ENCODE data around the gene PYHIN1.
"Not testable (repeated sequence)": the region's sequence is repeated elsewhere in the genome, so short reads cannot be mapped to it uniquely, and the experiment has no call there.

The PYHIN1 gene

DNA sequence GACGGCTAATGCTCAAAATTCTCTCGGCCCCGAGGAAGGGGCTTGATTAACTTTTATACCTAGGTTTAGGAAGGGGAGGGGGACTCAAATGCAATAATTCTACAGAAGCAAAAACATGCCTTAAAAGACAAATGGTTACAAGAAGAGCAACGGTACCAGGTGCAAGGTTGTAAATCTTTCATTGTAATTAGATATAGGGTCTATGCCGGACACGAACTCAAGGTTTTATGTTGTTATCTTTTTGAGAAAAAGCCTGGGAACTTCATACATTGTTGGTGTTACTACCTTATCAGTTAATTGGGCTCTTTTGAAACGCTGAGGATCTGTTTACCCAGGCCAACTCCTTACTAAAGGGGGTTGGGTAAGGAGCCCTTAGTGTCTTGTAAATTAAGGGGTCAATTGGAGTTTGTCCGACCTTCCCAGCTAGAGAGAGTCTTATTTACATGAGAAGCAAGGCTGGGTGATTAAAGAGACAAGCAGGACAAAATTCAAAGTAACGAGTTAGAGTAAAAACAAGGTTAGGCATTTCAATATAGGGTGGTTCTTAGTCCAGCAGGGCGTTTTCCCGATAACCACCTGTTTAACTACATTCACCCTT lies 75.0 kb downstream of the PYHIN1 start:
- not testable (repeated sequence) for H3K36me3 ChIP-seq (ENCODE audit: control insufficient read depth, insufficient read depth, low read length); H3K9me3 ChIP-seq (ENCODE audit: control insufficient read depth, insufficient read depth, low read length); H3K27me3 ChIP-seq (ENCODE audit: control insufficient read depth, insufficient read depth, low read length); H3K9ac ChIP-seq (ENCODE audit: low read depth, low read length)
- H3K4me3 ChIP-seq (ENCODE audit: low read depth, low read length): peak overlapping the region; percentile 44
- H3K4me1 ChIP-seq (ENCODE audit: control insufficient read depth, insufficient read depth, low read length): peaks cover 27% of the 10 kb centered on the region

DNA sequence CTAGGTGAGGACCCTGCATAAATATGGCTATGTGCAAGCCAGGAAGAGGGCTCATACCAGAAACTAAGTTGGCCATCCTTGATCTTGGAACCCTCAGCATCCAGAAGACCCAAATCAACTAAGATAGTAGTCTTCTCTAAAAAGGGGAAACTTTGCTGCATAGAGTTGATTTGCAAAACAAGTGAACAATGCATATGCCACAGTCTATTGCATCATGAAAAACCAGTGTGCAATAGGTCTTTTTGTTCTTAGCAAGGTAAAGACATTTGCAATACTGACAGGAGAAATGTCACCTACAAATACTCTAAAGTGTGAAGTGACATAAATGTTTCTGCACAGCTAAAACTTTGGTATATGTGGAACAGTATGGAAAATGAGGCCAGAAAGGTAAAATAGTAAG lies 76.4 kb downstream of the PYHIN1 start:
- Histone ChIP-seq H3K9ac (ENCODE audit: low read depth, low read length) (no peak overlapping the region), H3K36me3 (ENCODE audit: control insufficient read depth, insufficient read depth, low read length) (no peaks in the 10 kb centered on the region), H3K27me3 (ENCODE audit: control insufficient read depth, insufficient read depth, low read length) (peaks cover 4% of the 10 kb centered on the region), H3K4me1 (ENCODE audit: control insufficient read depth, insufficient read depth, low read length) (peaks cover 27% of the 10 kb centered on the region), H3K9me3 (ENCODE audit: control insufficient read depth, insufficient read depth, low read length) (no peaks in the 10 kb centered on the region), H3K4me3 (ENCODE audit: low read depth, low read length) (no peak overlapping the region)

DNA sequence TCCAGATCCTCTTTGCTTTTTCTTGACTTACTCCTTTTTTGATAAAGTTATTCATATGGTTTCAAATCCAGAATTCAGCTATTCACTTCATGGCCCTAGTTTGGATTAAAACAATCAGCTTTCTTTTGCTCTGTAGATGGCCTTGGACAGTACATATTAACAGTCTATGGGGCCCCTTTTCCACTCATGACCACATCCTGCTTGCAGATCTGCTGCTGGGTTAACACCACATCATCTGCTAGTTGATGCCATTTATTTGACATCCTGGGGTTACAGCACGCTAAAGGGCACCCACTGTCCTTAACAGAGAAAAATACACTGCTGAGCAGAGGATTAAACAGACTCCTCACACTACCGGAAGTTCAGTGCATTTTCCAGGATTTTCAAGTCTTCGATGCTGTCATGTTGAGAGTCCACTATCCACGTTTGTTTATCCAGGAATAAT lies 77.4 kb downstream of the PYHIN1 start:
- Histone ChIP-seq H3K36me3 (ENCODE audit: control insufficient read depth, insufficient read depth, low read length) (no peaks in the 10 kb centered on the region), H3K4me3 (ENCODE audit: low read depth, low read length) (no peak overlapping the region), H3K9me3 (ENCODE audit: control insufficient read depth, insufficient read depth, low read length) (no peaks in the 10 kb centered on the region), H3K9ac (ENCODE audit: low read depth, low read length) (no peak overlapping the region), H3K4me1 (ENCODE audit: control insufficient read depth, insufficient read depth, low read length) (peaks cover 22% of the 10 kb centered on the region), H3K27me3 (ENCODE audit: control insufficient read depth, insufficient read depth, low read length) (peaks cover 4% of the 10 kb centered on the region)

DNA sequence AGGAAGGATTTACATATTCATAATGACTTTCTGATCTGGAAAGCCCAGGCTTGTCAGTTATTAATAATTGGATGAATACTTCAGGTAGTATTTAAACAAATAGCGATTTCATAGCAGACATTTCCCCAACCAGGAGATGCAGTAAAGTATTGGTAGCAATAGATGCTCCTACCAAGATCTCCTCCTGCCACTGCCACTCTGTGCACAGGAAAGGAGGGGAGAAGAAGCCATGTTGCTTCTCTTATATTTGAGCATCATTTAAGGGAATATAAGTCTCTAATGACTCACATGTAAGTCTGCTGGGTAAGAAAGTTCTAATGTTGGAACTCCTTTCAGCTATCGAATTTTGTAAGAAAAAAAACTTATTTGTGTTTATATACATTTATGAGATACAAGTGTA lies 77.9 kb downstream of the PYHIN1 start:
- Histone ChIP-seq H3K9ac (ENCODE audit: low read depth, low read length) (no peak overlapping the region), H3K36me3 (ENCODE audit: control insufficient read depth, insufficient read depth, low read length) (no peaks in the 10 kb centered on the region), H3K27me3 (ENCODE audit: control insufficient read depth, insufficient read depth, low read length) (peaks cover 4% of the 10 kb centered on the region), H3K4me1 (ENCODE audit: control insufficient read depth, insufficient read depth, low read length) (peaks cover 22% of the 10 kb centered on the region), H3K9me3 (ENCODE audit: control insufficient read depth, insufficient read depth, low read length) (no peaks in the 10 kb centered on the region), H3K4me3 (ENCODE audit: low read depth, low read length) (no peak overlapping the region)

DNA sequence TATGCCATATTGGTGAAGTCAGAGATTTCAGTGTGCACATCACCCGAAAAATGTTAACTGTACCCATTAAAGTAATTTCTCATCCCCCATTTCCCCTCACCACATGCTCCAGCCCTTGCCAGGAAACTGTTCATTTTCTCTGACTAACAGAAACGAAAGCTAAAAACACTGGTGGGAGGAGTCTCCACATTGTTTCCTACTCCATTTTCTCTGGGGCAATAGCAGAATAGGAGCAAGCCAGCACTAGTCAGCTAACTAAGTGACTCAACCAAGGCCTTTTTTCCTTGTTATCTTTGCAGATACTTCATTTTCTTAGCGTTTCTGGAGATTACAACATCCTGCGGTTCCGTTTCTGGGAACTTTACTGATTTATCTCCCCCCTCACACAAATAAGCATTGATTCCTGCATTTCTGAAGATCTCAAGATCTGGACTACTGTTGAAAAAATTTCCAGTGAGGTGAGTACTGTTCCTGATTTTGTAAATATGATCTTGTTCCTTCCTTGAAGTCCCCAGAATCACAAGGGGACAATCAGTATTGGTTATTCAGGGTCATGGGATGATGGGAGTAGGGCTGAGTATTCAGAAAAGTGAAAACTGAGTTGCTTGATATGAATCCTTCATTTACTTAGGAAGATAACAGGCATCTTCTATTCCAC lies 78.5 kb downstream of the PYHIN1 start, which contains the start of gene IFI16:
TSS of gene IFI16 (plus strand) at position 204 of the 658 bp plus-strand sequence. CDS start 4,774 bp downstream, outside the sequence.
- Histone ChIP-seq H3K9me3 (ENCODE audit: control insufficient read depth, insufficient read depth, low read length) (no peaks in the 10 kb centered on the region), H3K27me3 (ENCODE audit: control insufficient read depth, insufficient read depth, low read length) (peaks cover 1% of the 10 kb centered on the region), H3K36me3 (ENCODE audit: control insufficient read depth, insufficient read depth, low read length) (no peaks in the 10 kb centered on the region), H3K4me1 (ENCODE audit: control insufficient read depth, insufficient read depth, low read length) (peaks cover 20% of the 10 kb centered on the region), H3K4me3 (ENCODE audit: low read depth, low read length) (no peak within 1 kb of the TSS), H3K9ac (ENCODE audit: low read depth, low read length) (no peak within 1 kb of the TSS)

DNA sequence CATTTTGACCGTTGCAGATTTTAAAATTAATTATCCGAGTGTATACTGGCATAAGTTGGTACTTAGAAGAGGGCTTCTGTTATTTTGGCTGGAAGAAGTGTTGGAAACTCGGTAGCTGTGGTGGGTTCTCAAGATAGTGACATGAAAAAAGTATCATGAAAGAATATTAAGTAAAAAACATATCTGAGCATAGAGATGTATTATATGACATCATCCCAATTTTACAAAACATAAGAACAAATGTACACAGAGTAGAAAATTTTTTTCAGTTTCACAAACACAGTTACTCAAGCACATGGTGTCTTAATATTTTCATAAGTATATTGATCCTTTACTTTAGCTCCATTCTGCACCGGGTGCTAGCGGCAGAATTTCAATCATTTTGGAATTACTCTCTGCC lies 79.0 kb downstream of the PYHIN1 start:
- Histone ChIP-seq H3K9me3 (ENCODE audit: control insufficient read depth, insufficient read depth, low read length) (no peaks in the 10 kb centered on the region), H3K36me3 (ENCODE audit: control insufficient read depth, insufficient read depth, low read length) (no peaks in the 10 kb centered on the region), H3K4me1 (ENCODE audit: control insufficient read depth, insufficient read depth, low read length) (peaks cover 15% of the 10 kb centered on the region), H3K4me3 (ENCODE audit: low read depth, low read length) (no peak overlapping the region), H3K9ac (ENCODE audit: low read depth, low read length) (no peak overlapping the region), H3K27me3 (ENCODE audit: control insufficient read depth, insufficient read depth, low read length) (no peaks in the 10 kb centered on the region)

DNA sequence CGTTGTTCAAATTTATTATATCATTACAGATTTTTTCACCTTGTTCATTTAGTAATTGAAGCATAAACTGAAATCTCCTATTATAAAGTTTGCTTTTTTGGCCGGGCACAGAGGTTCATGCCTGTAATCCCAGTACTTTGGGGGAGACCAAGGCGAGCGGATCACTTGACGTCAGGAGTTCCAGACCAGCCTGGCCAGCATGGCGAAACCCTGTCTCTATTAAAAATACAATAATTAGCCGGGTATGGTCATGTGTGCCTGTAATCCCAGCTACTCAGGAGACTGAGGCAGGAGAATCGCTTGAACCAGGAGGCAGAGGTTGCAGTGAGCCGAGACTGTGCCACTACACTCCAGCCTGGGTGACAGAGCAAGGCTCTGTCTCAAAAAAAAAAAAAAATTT lies 79.6 kb downstream of the PYHIN1 start:
- H3K4me1 ChIP-seq (ENCODE audit: control insufficient read depth, insufficient read depth, low read length): peaks cover 13% of the 10 kb centered on the region
- H3K9ac ChIP-seq (ENCODE audit: low read depth, low read length); H3K4me3 ChIP-seq (ENCODE audit: low read depth, low read length); H3K9me3 ChIP-seq (ENCODE audit: control insufficient read depth, insufficient read depth, low read length); H3K27me3 ChIP-seq (ENCODE audit: control insufficient read depth, insufficient read depth, low read length); H3K36me3 ChIP-seq (ENCODE audit: control insufficient read depth, insufficient read depth, low read length): not testable (repeated sequence)

DNA sequence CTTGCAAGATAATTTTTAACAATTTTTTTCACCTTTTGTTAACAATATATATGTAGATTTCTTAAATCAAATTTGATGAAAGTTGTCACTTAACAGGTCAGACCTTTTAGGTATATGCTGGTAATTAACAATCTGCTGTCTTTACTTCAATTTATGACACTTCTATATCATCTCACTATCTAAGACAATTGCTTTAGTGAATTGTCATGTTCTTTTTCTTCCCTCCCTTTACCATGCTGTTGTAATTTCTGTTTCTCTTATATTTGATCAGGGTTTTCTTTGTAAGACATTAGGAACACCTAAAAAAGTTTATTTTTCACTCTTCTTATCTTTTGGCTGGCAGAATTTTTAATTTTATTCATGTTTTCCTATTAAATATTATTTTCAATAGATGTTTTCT lies 80.4 kb downstream of the PYHIN1 start:
- Histone ChIP-seq H3K9ac (ENCODE audit: low read depth, low read length) (no peak overlapping the region), H3K9me3 (ENCODE audit: control insufficient read depth, insufficient read depth, low read length) (no peaks in the 10 kb centered on the region), H3K4me3 (ENCODE audit: low read depth, low read length) (no peak overlapping the region)

DNA sequence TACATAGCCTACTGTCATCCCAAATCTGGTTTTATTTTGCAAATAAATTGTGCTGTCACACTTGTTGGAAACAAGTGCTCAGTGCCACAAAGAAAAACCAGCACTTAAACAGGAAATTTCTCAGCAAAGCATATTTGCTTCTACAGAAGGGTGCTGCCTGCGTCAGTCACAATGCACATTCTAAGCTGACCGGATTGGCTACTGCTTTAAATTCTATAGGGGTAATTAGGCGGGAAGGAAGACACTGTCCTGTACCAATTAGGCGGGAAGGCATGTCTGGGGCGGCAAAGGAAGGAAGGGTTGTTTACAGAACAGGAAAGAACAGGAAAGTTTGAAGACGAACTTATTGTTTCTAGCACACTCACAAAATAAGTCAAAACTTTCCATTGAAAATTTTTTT lies 81.1 kb downstream of the PYHIN1 start:
- no peak overlapping the region for H3K9ac ChIP-seq (ENCODE audit: low read depth, low read length)
- no peaks in the 10 kb centered on the region for H3K36me3 ChIP-seq (ENCODE audit: control insufficient read depth, insufficient read depth, low read length)
- no peaks in the 10 kb centered on the region for H3K9me3 ChIP-seq (ENCODE audit: control insufficient read depth, insufficient read depth, low read length)
- no peak overlapping the region for H3K4me3 ChIP-seq (ENCODE audit: low read depth, low read length)
- no peaks in the 10 kb centered on the region for H3K27me3 ChIP-seq (ENCODE audit: control insufficient read depth, insufficient read depth, low read length)
- peaks cover 6% of the 10 kb centered on the region for H3K4me1 ChIP-seq (ENCODE audit: control insufficient read depth, insufficient read depth, low read length)

More for the DNA sequence above, 80.4 kb downstream of the PYHIN1 start:
- Histone ChIP-seq H3K27me3 (ENCODE audit: control insufficient read depth, insufficient read depth, low read length) (no peaks in the 10 kb centered on the region), H3K36me3 (ENCODE audit: control insufficient read depth, insufficient read depth, low read length) (no peaks in the 10 kb centered on the region), H3K4me1 (ENCODE audit: control insufficient read depth, insufficient read depth, low read length) (peaks cover 13% of the 10 kb centered on the region)

DNA sequence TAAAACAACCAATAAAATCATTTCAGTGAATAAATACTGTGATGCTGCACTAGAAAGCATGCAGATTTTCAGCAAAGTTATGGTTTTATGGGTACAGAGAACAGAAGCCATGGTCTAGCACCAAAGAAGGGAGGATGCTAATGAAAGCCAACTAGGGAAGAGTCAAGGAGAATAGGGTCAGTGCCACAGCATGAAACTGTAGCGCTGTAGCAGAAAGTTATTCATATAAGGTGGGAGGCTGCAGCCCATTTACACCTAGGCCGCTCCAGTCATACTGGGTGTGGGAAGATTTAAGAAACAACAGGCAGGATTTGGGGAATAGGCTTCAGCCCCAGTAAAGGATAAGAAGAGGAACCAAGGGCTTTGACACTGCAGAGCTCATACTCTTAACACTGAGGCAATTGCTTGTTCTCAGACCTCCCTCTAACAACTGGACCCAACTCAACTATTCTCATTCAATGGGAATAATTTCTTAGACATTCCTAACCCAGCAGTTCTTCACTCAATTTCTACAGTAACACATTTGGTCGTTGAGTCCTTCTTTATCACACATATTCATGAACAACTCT lies 82.7 kb downstream of the PYHIN1 start:
- Histone ChIP-seq H3K9ac (ENCODE audit: low read depth, low read length) (no peak overlapping the region), H3K9me3 (ENCODE audit: control insufficient read depth, insufficient read depth, low read length) (no peaks in the 10 kb centered on the region), H3K4me3 (ENCODE audit: low read depth, low read length) (no peak overlapping the region), H3K4me1 (ENCODE audit: control insufficient read depth, insufficient read depth, low read length) (no peaks in the 10 kb centered on the region), H3K27me3 (ENCODE audit: control insufficient read depth, insufficient read depth, low read length) (no peaks in the 10 kb centered on the region), H3K36me3 (ENCODE audit: control insufficient read depth, insufficient read depth, low read length) (no peaks in the 10 kb centered on the region)

DNA sequence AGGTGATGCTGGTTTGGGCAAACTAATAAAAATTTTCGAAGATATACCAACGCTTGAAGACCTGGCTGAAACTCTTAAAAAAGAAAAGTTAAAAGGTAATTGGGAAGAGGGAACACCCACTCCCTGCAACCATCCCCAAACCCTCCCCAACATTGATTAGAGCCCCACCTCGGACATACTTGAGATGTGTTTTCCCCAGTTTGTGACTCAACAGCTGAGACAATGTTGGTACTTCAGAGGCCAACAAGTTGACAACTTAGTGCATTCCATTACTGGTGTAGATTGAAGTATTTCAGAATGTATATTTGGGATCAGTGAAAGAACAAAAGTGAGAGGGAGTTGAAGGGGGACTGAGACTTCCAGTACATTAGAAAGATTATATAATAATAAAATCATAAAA lies 83.5 kb downstream of the PYHIN1 start:
- no peak overlapping the region for H3K9ac ChIP-seq (ENCODE audit: low read depth, low read length)
- H3K4me3 ChIP-seq (ENCODE audit: low read depth, low read length): no peak overlapping the region
- H3K9me3 ChIP-seq (ENCODE audit: control insufficient read depth, insufficient read depth, low read length): no peaks in the 10 kb centered on the region
- no peaks in the 10 kb centered on the region for H3K4me1 ChIP-seq (ENCODE audit: control insufficient read depth, insufficient read depth, low read length)
- H3K27me3 ChIP-seq (ENCODE audit: control insufficient read depth, insufficient read depth, low read length): no peaks in the 10 kb centered on the region
- no peaks in the 10 kb centered on the region for H3K36me3 ChIP-seq (ENCODE audit: control insufficient read depth, insufficient read depth, low read length)

DNA sequence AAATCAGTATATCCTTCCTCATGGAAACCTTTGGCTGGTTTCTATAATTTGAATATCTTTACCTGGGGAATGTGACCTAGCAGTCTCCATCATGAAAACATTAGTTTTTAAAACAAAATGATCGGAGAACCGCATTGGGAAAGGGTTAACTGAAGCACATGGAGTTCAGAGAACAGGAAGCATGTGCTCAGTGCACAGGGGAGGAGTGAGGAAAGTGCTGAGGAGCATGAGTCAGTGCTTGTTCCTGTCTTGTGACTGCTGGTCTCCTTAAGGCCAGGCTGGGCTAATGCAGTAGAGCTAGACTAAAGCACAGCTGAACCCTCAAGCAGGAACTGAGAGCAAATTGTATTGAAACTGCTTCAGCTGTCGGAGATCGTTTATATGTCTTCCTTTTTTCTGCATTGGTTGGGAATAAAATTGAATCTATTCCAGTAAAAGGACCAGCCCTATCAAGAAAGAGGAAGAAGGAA lies 84.1 kb downstream of the PYHIN1 start:
- no peaks in the 10 kb centered on the region for H3K36me3 ChIP-seq (ENCODE audit: control insufficient read depth, insufficient read depth, low read length)
- H3K9me3 ChIP-seq (ENCODE audit: control insufficient read depth, insufficient read depth, low read length): no peaks in the 10 kb centered on the region
- no peak overlapping the region for H3K4me3 ChIP-seq (ENCODE audit: low read depth, low read length)
- H3K4me1 ChIP-seq (ENCODE audit: control insufficient read depth, insufficient read depth, low read length): no peaks in the 10 kb centered on the region
- no peak overlapping the region for H3K9ac ChIP-seq (ENCODE audit: low read depth, low read length)
- no peaks in the 10 kb centered on the region for H3K27me3 ChIP-seq (ENCODE audit: control insufficient read depth, insufficient read depth, low read length)
